ENCODE data around the gene CIPC. TPM values are rescaled to one million over a fixed set of nuclear protein-coding genes. Genes with fewer than 3 reads are reported as not detected.

Gene CIPC
- total and polyA plus RNA-seq, 2 donors (not counting 1 experiment from before 2014, with no cell fraction given), result 13.3 to 47.0 TPM

DNA sequence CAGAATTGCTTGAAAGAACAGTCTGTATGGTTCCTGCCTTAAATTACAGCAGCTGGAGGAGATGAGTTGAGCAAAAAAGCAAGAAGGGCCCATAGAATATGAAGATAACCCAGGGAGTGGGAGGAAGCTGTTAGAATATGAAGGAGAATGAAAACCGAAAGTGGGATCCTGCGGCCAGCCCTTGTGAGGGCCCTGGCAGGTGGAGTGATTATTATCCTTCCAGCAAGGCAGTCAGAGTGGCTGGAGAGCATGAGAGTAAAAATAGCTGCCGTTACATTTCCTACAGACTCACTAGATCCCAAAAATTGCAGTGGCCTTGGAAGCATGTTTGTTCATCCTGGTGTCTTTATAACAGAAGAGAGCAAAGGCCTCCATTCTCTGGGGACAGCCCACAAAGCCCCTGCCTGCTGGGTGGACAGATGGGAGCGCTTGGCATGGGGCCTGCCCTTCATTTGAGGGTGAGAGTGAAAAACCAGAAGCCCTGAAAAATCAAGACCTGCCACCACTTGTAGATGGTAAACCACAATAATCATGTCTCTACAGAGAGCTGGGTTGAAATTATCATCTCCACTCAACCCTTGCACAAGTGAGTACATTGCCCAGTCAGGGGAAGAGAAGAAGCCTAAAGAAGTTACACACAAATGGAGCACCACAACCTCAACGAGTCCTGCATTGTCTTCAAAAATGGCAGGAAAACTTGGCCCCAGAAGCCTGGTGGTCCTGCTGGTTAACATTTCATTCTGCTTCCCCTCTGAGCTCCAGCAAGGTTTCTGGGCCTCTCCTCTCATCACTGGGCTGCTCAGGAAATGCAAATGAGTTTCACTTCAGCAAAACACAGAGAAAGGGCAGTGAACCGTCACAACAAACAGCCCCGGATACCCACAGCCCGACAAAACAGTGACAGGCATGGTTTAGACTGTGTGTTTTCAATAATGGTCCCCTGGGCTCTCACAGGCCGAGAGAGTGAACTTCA, 23.0 kb downstream of the CIPC start:
- H3K4me2 ChIP-seq (replicated peaks; ENCODE audit: low read depth, low read length, poor library complexity, severe bottlenecking), result peak overlapping the region; percentile 92

More for the DNA sequence above, 23.0 kb downstream of the CIPC start:
- DNase-seq, result peak; percentile 94
- TF ChIP-seq EZH2 (IDR thresholded peaks at IDR 0.05; ENCODE audit: borderline replicate concordance, insufficient read depth, low read depth, low read length, poor library complexity, severe bottlenecking), result no peak
- TF ChIP-seq, protein P1, sequence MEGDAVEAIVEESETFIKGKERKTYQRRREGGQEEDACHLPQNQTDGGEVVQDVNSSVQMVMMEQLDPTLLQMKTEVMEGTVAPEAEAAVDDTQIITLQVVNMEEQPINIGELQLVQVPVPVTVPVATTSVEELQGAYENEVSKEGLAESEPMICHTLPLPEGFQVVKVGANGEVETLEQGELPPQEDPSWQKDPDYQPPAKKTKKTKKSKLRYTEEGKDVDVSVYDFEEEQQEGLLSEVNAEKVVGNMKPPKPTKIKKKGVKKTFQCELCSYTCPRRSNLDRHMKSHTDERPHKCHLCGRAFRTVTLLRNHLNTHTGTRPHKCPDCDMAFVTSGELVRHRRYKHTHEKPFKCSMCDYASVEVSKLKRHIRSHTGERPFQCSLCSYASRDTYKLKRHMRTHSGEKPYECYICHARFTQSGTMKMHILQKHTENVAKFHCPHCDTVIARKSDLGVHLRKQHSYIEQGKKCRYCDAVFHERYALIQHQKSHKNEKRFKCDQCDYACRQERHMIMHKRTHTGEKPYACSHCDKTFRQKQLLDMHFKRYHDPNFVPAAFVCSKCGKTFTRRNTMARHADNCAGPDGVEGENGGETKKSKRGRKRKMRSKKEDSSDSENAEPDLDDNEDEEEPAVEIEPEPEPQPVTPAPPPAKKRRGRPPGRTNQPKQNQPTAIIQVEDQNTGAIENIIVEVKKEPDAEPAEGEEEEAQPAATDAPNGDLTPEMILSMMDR (IDR thresholded peaks at IDR 0.05), result no peak
- Histone ChIP-seq H3K4me1 (ENCODE audit: control insufficient read depth in 2 of 2, insufficient read depth in 2 of 2, low read length in 2 of 2) (peaks cover 87 to 88% of the 10 kb centered on the region in 2 donors), H2AFZ (ENCODE audit: insufficient read depth, low read depth, low read length, poor library complexity, severe bottlenecking) (no peak overlapping the region), H3K9ac (ENCODE audit: low read length) (peak overlapping the region; percentile 41), H3K27ac (ENCODE audit: low read length in 2 of 2) (peak overlapping the region; percentile 89 to 93), H4K20me1 (ENCODE audit: control insufficient read depth, insufficient read depth, low read length, poor library complexity, severe bottlenecking) (no peaks in the 10 kb centered on the region), H3K36me3 (replicated peaks in 1 of 2; ENCODE audit: control extremely low read depth in 1 of 2, control insufficient read depth in 1 of 2, extremely low read depth in 1 of 2, insufficient read depth in 2 of 2, low read length in 1 of 2) (peaks cover 0 to 7% of the 10 kb centered on the region in 2 experiments), H3K9me3 (ENCODE audit: control extremely low read depth in 1 of 3, control insufficient read depth in 2 of 3, insufficient read depth in 1 of 3, low read length in 2 of 3) (no peaks in the 10 kb centered on the region), H3K79me2 (ENCODE audit: control insufficient read depth, insufficient read depth, low read length) (peaks cover 40% of the 10 kb centered on the region), H3K27me3 (replicated peaks in 1 of 4; ENCODE audit: control extremely low read depth in 1 of 4, control insufficient read depth in 3 of 4, insufficient read depth in 4 of 4, low read length in 3 of 4) (peaks cover 0 to 8% (median 1%) of the 10 kb centered on the region in 4 experiments), H3K4me3 (ENCODE audit: control extremely low read depth in 1 of 5, extremely low read depth in 1 of 5, insufficient read depth in 1 of 5, low read depth in 2 of 5, low read length in 4 of 5) (peak overlapping the region in 4 of 5 experiments; percentile 0 to 48 (median 18))
- Mint-ChIP-seq H3K4me1 (peaks cover 85% of the 10 kb centered on the region), H3K27me3 (no peaks in the 10 kb centered on the region), H3K9me3 (ENCODE audit: insufficient read depth) (no peaks in the 10 kb centered on the region), H3K27ac (peak overlapping the region; percentile 94), H3K4me3 (peak overlapping the region; percentile 93)
- 23% methylated on average over 4 of the region's 9 CpGs for WGBS (ENCODE audit: insufficient coverage)
- CTCF ChIA-PET, result interaction anchor here (0.7 to 26.3 kb wide), 9 partner anchors 13 to 195 kb away, joined by 3 to 757 read pairs (median 4); partner anchors contain the start of genes CIPC and IRF2BPL
- POLR2A ChIA-PET, result interaction anchor here (0.5 to 7.5 kb wide), 10 partner anchors 10 to 1460 kb away, joined by 3 to 110 read pairs (median 6); partner anchors contain the start of genes CIPC, GSTZ1 and TTLL5
- intact Hi-C loops (cut with micrococcal nuclease), result loop anchor here (1.0 to 5.0 kb wide), 9 partner anchors 11 to 586 kb away; partner anchors contain the start of genes AHSA1, ALKBH1, ANGEL1 and CIPC
- ATAC-seq (ENCODE audit: low read depth), result peak; percentile 69

Measured in B cell (primary cell).